Measurements from ENCODE around the gene EID1. TPM values are rescaled to one million over a fixed set of nuclear protein-coding genes. Genes with fewer than 3 reads are reported as not detected.

The EID1 gene
- total RNA-seq, 1 donor from 2014 or later: 165 TPM

DNA sequence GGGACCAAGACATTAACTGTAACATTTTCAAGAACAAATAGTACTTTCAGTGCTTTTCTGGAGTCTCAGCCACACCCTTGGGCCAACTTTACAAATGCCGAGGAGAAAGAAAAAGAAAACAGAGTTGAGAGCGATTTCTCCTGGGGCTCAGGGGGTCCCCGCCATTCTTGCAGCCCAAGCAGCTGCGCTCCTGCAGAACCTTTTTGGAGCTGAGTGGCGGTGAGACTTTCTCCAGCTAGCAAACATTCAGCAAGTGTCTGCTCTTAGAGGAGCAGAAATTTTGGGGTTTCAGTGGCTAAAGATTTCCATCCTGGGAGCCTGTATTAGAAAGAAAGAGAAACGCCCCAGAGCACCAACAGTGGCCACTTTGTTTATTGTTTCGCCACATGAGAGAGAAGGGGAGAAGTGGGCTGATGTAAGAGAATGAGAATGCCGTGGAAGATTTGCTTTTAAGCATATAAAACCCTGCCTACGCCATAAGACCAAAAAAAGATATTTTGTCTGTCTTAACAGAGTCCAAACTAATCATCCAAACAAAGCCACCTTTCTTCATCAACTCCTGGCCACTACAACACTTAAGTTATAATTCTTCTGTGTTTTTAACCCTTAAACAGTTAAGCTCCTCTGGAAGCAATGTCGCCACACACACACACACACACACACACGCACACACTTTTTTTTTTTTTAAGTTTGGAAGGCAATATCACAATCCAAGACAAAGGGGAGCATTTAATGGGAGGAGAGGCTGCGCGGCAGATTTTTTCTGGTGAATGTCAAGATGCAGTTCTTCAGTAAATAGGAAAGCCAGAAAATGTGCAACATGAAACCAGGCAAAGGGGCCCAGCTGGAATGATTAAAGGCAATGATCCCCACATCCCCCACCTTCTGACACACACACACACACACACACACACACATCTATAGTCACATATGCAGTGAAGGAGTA is 19.2 kb downstream of the EID1 start:
- peak; percentile 69 for DNase-seq (ENCODE audit: low read depth)
- H3K9me3 Mint-ChIP-seq (ENCODE audit: unreplicated experiment): no peaks in the 10 kb centered on the region
- H3K9ac ChIP-seq (ENCODE audit: low read length): peak overlapping the region; percentile 59
- no peaks in the 10 kb centered on the region for H3K36me3 ChIP-seq (ENCODE audit: insufficient read depth, low read length)
- peak overlapping the region; percentile 80 for H2AFZ ChIP-seq (ENCODE audit: low read depth, low read length)
- peaks cover 14% of the 10 kb centered on the region for H3K4me1 Mint-ChIP-seq (ENCODE audit: low read depth, unreplicated experiment)
- H3K27ac Mint-ChIP-seq (ENCODE audit: unreplicated experiment): peak overlapping the region; percentile 67
- H3K27ac ChIP-seq (ENCODE audit: low read depth, low read length): peak overlapping the region; percentile 40
- FAIRE-seq: no peak
- peaks cover 11% of the 10 kb centered on the region for H3K4me1 ChIP-seq (ENCODE audit: insufficient read depth, low read length)
- H3K36me3 Mint-ChIP-seq (ENCODE audit: low read depth, unreplicated experiment): no peaks in the 10 kb centered on the region
- no peak for TF ChIP-seq EZH2 (IDR thresholded peaks at IDR 0.05; ENCODE audit: insufficient read depth, low read length)
- TF ChIP-seq CTCF (IDR thresholded peaks at IDR 0.05; ENCODE audit: insufficient read depth, low read depth, low read length): no peak
- no peaks in the 10 kb centered on the region for H4K20me1 ChIP-seq (ENCODE audit: insufficient read depth, low read length)
- peak overlapping the region; percentile 48 for H3K4me3 ChIP-seq (ENCODE audit: insufficient read depth, low read depth, low read length)
- peak overlapping the region; percentile 83 for H3K4me2 ChIP-seq (ENCODE audit: low read length)
- no peaks in the 10 kb centered on the region for H3K27me3 ChIP-seq (ENCODE audit: insufficient read depth, low read length)
- no peaks in the 10 kb centered on the region for H3K27me3 Mint-ChIP-seq (ENCODE audit: low read depth, unreplicated experiment)
- H3K9me3 ChIP-seq (ENCODE audit: insufficient read depth, low read depth, low read length): no peaks in the 10 kb centered on the region
- no peak overlapping the region for H3K4me3 Mint-ChIP-seq (ENCODE audit: unreplicated experiment)
- H3K79me2 ChIP-seq (ENCODE audit: insufficient read depth, low read length): no peaks in the 10 kb centered on the region

GRCh38 chr15:48898032-48898431 is 20.1 kb downstream of the EID1 start:
- H3K27ac ChIP-seq (ENCODE audit: low read depth, low read length): no peak overlapping the region
- Mint-ChIP-seq H3K27me3 (ENCODE audit: low read depth, unreplicated experiment) (no peaks in the 10 kb centered on the region), H3K4me1 (ENCODE audit: low read depth, unreplicated experiment) (peaks cover 14% of the 10 kb centered on the region), H3K4me3 (ENCODE audit: unreplicated experiment) (no peak overlapping the region), H3K9me3 (ENCODE audit: unreplicated experiment) (no peaks in the 10 kb centered on the region), H3K36me3 (ENCODE audit: low read depth, unreplicated experiment) (no peaks in the 10 kb centered on the region), H3K27ac (ENCODE audit: unreplicated experiment) (no peak overlapping the region)
- peak overlapping the region; percentile 83 for H3K4me2 ChIP-seq (ENCODE audit: low read length)
- no peaks in the 10 kb centered on the region for H3K9me3 ChIP-seq (ENCODE audit: insufficient read depth, low read depth, low read length)
- H3K79me2 ChIP-seq (ENCODE audit: insufficient read depth, low read length): no peaks in the 10 kb centered on the region
- FAIRE-seq (no peak), DNase-seq (ENCODE audit: low read depth) (no peak)
- no peak for TF ChIP-seq EZH2 (IDR thresholded peaks at IDR 0.05; ENCODE audit: insufficient read depth, low read length)
- TF ChIP-seq CTCF (IDR thresholded peaks at IDR 0.05; ENCODE audit: insufficient read depth, low read depth, low read length): no peak
- no peak overlapping the region for H3K9ac ChIP-seq (ENCODE audit: low read length)
- H4K20me1 ChIP-seq (ENCODE audit: insufficient read depth, low read length): no peaks in the 10 kb centered on the region
- H2AFZ ChIP-seq (ENCODE audit: low read depth, low read length): peak overlapping the region; percentile 6
- H3K27me3 ChIP-seq (ENCODE audit: insufficient read depth, low read length): no peaks in the 10 kb centered on the region
- H3K36me3 ChIP-seq (ENCODE audit: insufficient read depth, low read length): no peaks in the 10 kb centered on the region
- H3K4me3 ChIP-seq (ENCODE audit: insufficient read depth, low read depth, low read length): no peak overlapping the region
- H3K4me1 ChIP-seq (ENCODE audit: insufficient read depth, low read length): peaks cover 11% of the 10 kb centered on the region

DNA sequence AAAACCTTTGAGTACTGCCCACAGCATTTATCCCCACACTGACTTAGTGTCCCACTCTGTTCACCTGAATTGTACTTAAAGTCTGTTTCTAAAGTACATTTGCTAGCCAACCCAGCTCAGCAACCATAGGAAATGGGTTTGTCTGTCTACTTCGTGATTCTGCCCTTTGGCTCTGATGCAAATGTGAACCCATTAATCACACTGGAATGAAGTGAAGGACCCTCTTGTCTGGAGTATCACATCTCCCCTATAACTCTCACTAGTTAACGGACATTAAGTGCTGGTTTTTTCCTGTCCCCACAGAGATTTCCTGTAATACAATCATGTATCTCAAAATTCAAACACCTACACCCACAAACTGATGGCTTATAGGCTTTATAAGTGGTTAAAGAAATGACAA is 20.5 kb downstream of the EID1 start:
- H3K9me3 ChIP-seq (ENCODE audit: insufficient read depth, low read depth, low read length): no peaks in the 10 kb centered on the region
- H4K20me1 ChIP-seq (ENCODE audit: insufficient read depth, low read length): no peaks in the 10 kb centered on the region
- no peak for DNase-seq (ENCODE audit: low read depth)
- no peak overlapping the region for H3K4me3 ChIP-seq (ENCODE audit: insufficient read depth, low read depth, low read length)
- no peak for FAIRE-seq
- TF ChIP-seq CTCF (IDR thresholded peaks at IDR 0.05; ENCODE audit: insufficient read depth, low read depth, low read length) (no peak), EZH2 (IDR thresholded peaks at IDR 0.05; ENCODE audit: insufficient read depth, low read length) (no peak)
- no peak overlapping the region for H3K4me3 Mint-ChIP-seq (ENCODE audit: unreplicated experiment)
- no peaks in the 10 kb centered on the region for H3K27me3 Mint-ChIP-seq (ENCODE audit: low read depth, unreplicated experiment)
- peak overlapping the region; percentile 6 for H2AFZ ChIP-seq (ENCODE audit: low read depth, low read length)
- H3K9ac ChIP-seq (ENCODE audit: low read length): no peak overlapping the region
- no peaks in the 10 kb centered on the region for H3K36me3 Mint-ChIP-seq (ENCODE audit: low read depth, unreplicated experiment)
- H3K27ac Mint-ChIP-seq (ENCODE audit: unreplicated experiment): no peak overlapping the region
- H3K27me3 ChIP-seq (ENCODE audit: insufficient read depth, low read length): no peaks in the 10 kb centered on the region
- H3K36me3 ChIP-seq (ENCODE audit: insufficient read depth, low read length): no peaks in the 10 kb centered on the region
- H3K4me2 ChIP-seq (ENCODE audit: low read length): peak overlapping the region; percentile 83
- no peaks in the 10 kb centered on the region for H3K79me2 ChIP-seq (ENCODE audit: insufficient read depth, low read length)
- no peak overlapping the region for H3K27ac ChIP-seq (ENCODE audit: low read depth, low read length)
- no peaks in the 10 kb centered on the region for H3K9me3 Mint-ChIP-seq (ENCODE audit: unreplicated experiment)
- peaks cover 11% of the 10 kb centered on the region for H3K4me1 ChIP-seq (ENCODE audit: insufficient read depth, low read length)
- H3K4me1 Mint-ChIP-seq (ENCODE audit: low read depth, unreplicated experiment): peaks cover 14% of the 10 kb centered on the region
